ENCODE data around the gene MYBBP1A.

The MYBBP1A gene

DNA sequence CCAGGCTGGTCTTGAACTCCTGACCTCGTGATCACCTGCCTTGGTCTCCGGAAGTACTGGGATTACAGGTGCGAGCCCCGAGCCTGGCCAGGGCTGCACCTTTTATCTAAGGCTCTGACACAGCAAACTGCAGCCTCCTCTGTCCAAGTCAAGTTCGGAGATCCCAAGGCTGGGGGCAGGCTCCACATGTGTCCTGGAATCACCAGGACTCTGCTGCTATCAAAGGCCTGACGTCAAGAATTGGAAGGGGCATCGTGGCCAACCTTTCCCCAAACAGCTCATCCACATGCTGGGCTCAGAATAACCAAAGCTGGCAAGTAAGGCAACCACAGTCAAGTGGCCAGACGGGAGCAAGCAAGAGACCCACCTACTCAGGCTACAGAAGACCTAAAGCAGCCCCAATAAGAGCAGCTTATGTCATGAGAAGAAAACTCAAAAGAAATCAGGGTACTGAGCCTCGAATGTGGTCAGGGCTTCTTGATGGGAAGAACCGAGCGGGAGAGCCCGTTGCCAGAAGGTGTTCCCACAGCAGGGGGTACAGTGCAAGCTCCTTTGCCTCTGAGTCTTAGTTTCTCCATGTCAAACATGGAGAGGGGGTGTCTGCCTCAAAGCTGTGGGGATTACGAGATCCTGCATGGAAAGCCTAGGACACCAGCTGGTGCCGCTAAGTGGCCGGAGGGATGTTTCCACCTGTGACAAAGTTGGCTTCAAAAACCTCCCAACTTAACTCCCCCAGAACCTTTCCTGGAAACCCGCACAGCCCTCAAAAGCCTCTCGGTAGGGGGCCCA, 7.9 kb downstream of the MYBBP1A start:
- no peak overlapping the region for H3K27ac ChIP-seq (ENCODE audit: insufficient read depth in 1 of 2, low read depth in 1 of 2, low read length in 2 of 2, poor library complexity in 1 of 2, severe bottlenecking in 2 of 2)
- no peak for DNase-seq
- H3K4me3 ChIP-seq (ENCODE audit: control insufficient read depth in 1 of 7, extremely low read depth in 1 of 7, insufficient read depth in 4 of 7, low read depth in 2 of 7, low read length in 6 of 7) = no peak overlapping the region
- H3K27me3 ChIP-seq (replicated peaks in 2 of 5; ENCODE audit: control insufficient read depth in 4 of 5, insufficient read depth in 5 of 5, low read length in 4 of 5) = no peaks in the 10 kb centered on the region
- H3K4me1 ChIP-seq (ENCODE audit: control extremely low read depth in 1 of 4, control insufficient read depth in 4 of 4, insufficient read depth in 4 of 4, low read length in 3 of 4) = no peaks in the 10 kb centered on the region
- H3K36me3 ChIP-seq (ENCODE audit: control insufficient read depth in 4 of 4, insufficient read depth in 4 of 4, low read length in 3 of 4) = peaks cover 3 to 93% (median 71%) of the 10 kb centered on the region in 4 experiments
- ChIA-PET CTCF (interaction anchor here (1.8 to 5.4 kb wide), 2 partner anchors 10 to 20 kb away, joined by 5 to 18 read pairs; no protein-coding TSS in a partner anchor), POLR2A (interaction anchor here (0.6 kb wide), 1 partner anchor 305 kb away, joined by 3 read pairs; no protein-coding TSS in a partner anchor)
- H3K9me3 ChIP-seq (ENCODE audit: control extremely low read depth in 1 of 5, control insufficient read depth in 4 of 5, insufficient read depth in 2 of 5, low read depth in 1 of 5, low read length in 4 of 5) = no peaks in the 10 kb centered on the region
- whole genome bisulfite sequencing (ENCODE audit: insufficient coverage) = 96% methylated on average over 11 of the region's 17 CpGs

DNA sequence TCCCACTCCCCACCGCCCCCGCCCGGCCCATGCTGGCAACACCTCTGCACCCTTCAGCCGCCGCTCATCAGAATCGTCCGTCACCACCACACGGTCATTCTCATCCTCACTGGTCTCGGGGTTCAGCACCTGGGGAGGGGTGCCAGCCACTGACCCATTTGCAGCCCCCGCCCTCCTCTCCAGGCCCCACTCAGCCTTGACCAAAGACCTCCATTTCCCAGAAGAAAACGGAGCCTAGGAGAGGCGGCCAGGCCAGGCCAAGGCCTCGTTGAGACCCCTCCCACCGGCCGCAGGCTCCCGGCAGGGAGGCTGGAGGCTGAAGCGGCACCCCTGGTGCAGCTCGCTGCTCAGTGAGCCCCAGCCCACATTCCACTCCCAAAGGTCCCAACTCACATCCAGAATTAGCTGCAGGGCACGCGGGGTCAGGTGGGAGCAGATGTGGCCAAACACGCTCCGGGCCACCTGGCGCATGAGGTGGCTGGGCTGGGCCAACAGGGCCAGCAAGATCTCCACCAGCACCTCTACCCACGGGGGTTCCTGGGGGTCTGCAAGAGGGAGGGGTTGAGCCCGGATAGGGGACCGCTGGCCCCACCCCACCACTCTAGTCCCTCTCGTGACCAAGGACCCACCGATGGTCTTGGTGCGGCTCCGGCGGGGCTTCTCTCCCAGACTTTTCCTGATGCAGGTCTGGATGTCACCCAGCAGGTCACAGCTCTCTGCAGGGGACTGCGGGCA, 9.8 kb downstream of the MYBBP1A start:
- Histone ChIP-seq H3K4me1 (ENCODE audit: control extremely low read depth in 1 of 4, control insufficient read depth in 4 of 4, insufficient read depth in 4 of 4, low read length in 3 of 4) (peaks cover 0 to 13% (median 6%) of the 10 kb centered on the region in 4 experiments), H3K27me3 (replicated peaks in 2 of 5; ENCODE audit: control insufficient read depth in 4 of 5, insufficient read depth in 5 of 5, low read length in 4 of 5) (no peaks in the 10 kb centered on the region), H3K27ac (ENCODE audit: insufficient read depth in 1 of 2, low read depth in 1 of 2, low read length in 2 of 2, poor library complexity in 1 of 2, severe bottlenecking in 2 of 2) (no peak overlapping the region), H3K9me3 (ENCODE audit: control extremely low read depth in 1 of 5, control insufficient read depth in 4 of 5, insufficient read depth in 2 of 5, low read depth in 1 of 5, low read length in 4 of 5) (no peaks in the 10 kb centered on the region), H3K36me3 (ENCODE audit: control insufficient read depth in 4 of 4, insufficient read depth in 4 of 4, low read length in 3 of 4) (peaks cover 0 to 94% (median 62%) of the 10 kb centered on the region in 4 experiments), H3K4me3 (ENCODE audit: control insufficient read depth in 1 of 7, extremely low read depth in 1 of 7, insufficient read depth in 4 of 7, low read depth in 2 of 7, low read length in 6 of 7) (no peak overlapping the region)
- POLR2A ChIA-PET = no interaction called here
- DNase-seq = no peak
- CTCF ChIA-PET = interaction anchor here (0.6 to 2.5 kb wide), 3 partner anchors 16 to 504 kb away, joined by 3 to 7 read pairs (median 3); no protein-coding TSS in a partner anchor
- WGBS (ENCODE audit: insufficient coverage) = 93% methylated on average over 17 of the region's 32 CpGs

DNA sequence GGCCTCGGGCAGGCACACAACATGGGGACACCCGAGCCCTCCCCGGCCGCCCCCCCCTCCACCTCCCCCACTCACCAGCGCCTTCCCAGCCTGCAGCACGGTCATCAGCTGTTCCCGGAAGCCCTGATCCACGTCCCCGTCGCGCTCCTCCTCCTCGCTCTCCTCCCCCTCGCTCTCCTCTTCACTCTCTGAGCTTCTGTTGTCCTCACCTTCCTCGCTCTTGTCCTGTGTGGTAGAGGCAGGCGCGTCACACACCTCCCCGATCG, 10.3 kb downstream of the MYBBP1A start:
- 94% methylated on average over 14 of the region's 18 CpGs for WGBS (ENCODE audit: insufficient coverage)

DNA sequence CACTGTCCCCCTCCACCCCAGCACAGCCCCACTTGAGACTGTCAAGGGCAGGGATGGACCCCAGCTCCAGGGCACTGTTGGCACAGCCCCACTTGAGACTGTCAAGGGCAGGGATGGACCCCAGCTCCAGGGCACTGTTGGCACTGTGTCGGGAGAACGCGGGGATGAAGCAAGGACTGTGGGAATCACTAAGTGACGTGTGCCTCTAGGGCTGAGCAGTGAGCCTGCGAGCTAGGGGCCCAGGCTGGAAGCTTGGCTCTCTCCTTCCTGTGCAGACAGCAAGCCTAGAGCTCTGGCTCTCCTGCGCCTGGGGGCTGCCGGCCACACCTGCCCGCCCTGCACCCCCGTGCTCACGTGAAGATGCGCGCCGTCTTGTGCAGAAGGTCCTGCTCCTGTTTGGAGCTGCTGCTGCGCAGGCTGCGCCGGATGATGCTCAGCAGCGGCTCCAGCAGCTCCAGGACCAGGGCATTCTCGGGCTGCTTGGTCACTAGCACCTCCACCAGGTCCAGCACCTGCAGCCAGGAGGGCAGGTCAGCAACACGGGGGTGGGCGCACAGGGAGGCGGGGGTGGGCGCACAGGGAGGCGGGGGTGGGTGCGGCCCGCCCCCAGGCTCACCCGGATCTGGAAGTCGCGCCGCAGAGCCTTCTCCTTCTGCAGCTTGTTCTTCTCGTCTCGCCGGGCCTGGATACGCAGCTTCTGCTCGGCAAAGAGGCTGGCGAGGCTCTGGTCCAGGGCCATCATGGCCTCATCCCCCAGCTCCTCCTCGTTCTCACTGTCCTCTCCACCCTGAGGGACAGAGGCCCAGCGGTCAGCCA, 10.8 kb downstream of the MYBBP1A start:
- DNase-seq = no peak
- ChIA-PET POLR2A (no interaction called here), CTCF (interaction anchor here (1.0 to 4.5 kb wide), 3 partner anchors 9 to 124 kb away, joined by 3 to 19 read pairs (median 7); no protein-coding TSS in a partner anchor)
- no peaks in the 10 kb centered on the region for H3K9me3 ChIP-seq (ENCODE audit: control extremely low read depth in 1 of 5, control insufficient read depth in 4 of 5, insufficient read depth in 2 of 5, low read depth in 1 of 5, low read length in 4 of 5)
- peaks cover 0 to 17% (median 7%) of the 10 kb centered on the region in 4 experiments for H3K4me1 ChIP-seq (ENCODE audit: control extremely low read depth in 1 of 4, control insufficient read depth in 4 of 4, insufficient read depth in 4 of 4, low read length in 3 of 4)
- no peak overlapping the region for H3K27ac ChIP-seq (ENCODE audit: insufficient read depth in 1 of 2, low read depth in 1 of 2, low read length in 2 of 2, poor library complexity in 1 of 2, severe bottlenecking in 2 of 2)
- no peak overlapping the region for H3K4me3 ChIP-seq (ENCODE audit: control insufficient read depth in 1 of 7, extremely low read depth in 1 of 7, insufficient read depth in 4 of 7, low read depth in 2 of 7, low read length in 6 of 7)
- no peaks in the 10 kb centered on the region for H3K27me3 ChIP-seq (replicated peaks in 2 of 5; ENCODE audit: control insufficient read depth in 4 of 5, insufficient read depth in 5 of 5, low read length in 4 of 5)
- peaks cover 3 to 95% (median 56%) of the 10 kb centered on the region in 4 experiments for H3K36me3 ChIP-seq (ENCODE audit: control insufficient read depth in 4 of 4, insufficient read depth in 4 of 4, low read length in 3 of 4)
- WGBS (ENCODE audit: insufficient coverage) = 98% methylated on average over 31 of the region's 37 CpGs

More for the DNA sequence above, 10.3 kb downstream of the MYBBP1A start:
- POLR2A ChIA-PET = no interaction called here
- no peaks in the 10 kb centered on the region for H3K27me3 ChIP-seq (replicated peaks in 2 of 5; ENCODE audit: control insufficient read depth in 4 of 5, insufficient read depth in 5 of 5, low read length in 4 of 5)
- peaks cover 0 to 17% (median 7%) of the 10 kb centered on the region in 4 experiments for H3K4me1 ChIP-seq (ENCODE audit: control extremely low read depth in 1 of 4, control insufficient read depth in 4 of 4, insufficient read depth in 4 of 4, low read length in 3 of 4)
- CTCF ChIA-PET = interaction anchor here (2.5 kb wide), 1 partner anchor 124 kb away, joined by 7 read pairs; no protein-coding TSS in a partner anchor
- no peak overlapping the region for H3K4me3 ChIP-seq (ENCODE audit: control insufficient read depth in 1 of 7, extremely low read depth in 1 of 7, insufficient read depth in 4 of 7, low read depth in 2 of 7, low read length in 6 of 7)
- DNase-seq = no peak
- no peak overlapping the region for H3K27ac ChIP-seq (ENCODE audit: insufficient read depth in 1 of 2, low read depth in 1 of 2, low read length in 2 of 2, poor library complexity in 1 of 2, severe bottlenecking in 2 of 2)
- H3K36me3 ChIP-seq (ENCODE audit: control insufficient read depth in 4 of 4, insufficient read depth in 4 of 4, low read length in 3 of 4) = peaks cover 3 to 94% (median 58%) of the 10 kb centered on the region in 4 experiments
- H3K9me3 ChIP-seq (ENCODE audit: control extremely low read depth in 1 of 5, control insufficient read depth in 4 of 5, insufficient read depth in 2 of 5, low read depth in 1 of 5, low read length in 4 of 5) = no peaks in the 10 kb centered on the region

DNA sequence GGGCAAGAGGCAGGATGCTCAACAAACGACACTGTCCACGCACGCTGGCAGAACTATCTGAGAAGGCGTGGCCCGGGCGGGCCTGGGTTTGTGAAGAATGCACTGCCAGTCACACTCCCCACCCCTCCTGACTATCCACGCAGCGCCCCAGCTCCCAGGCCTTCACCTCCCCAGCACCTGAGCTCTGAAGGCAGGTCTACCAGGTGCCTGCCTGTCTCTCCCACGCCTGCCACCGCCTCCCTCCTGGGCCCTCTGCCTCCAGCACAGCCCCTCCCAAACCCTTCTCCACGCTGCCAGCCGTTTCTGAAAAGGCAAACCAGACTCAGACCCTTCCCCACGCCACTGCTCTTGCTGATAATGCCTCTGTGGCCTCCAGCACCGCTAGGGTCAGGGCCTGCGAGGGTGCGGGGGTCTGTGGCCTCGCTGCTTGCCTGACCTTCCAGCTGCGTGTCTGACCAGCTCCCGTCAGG, 11.6 kb downstream of the MYBBP1A start:
- no peak for DNase-seq
- ChIA-PET POLR2A (no interaction called here), CTCF (interaction anchor here (1.0 to 4.5 kb wide), 3 partner anchors 8 to 123 kb away, joined by 3 to 19 read pairs (median 7); no protein-coding TSS in a partner anchor)
- Histone ChIP-seq H3K4me1 (ENCODE audit: control extremely low read depth in 1 of 4, control insufficient read depth in 4 of 4, insufficient read depth in 4 of 4, low read length in 3 of 4) (peaks cover 0 to 21% (median 8%) of the 10 kb centered on the region in 4 experiments), H3K27ac (ENCODE audit: insufficient read depth in 1 of 2, low read depth in 1 of 2, low read length in 2 of 2, poor library complexity in 1 of 2, severe bottlenecking in 2 of 2) (no peak overlapping the region), H3K9me3 (ENCODE audit: control extremely low read depth in 1 of 5, control insufficient read depth in 4 of 5, insufficient read depth in 2 of 5, low read depth in 1 of 5, low read length in 4 of 5) (no peaks in the 10 kb centered on the region), H3K36me3 (ENCODE audit: control insufficient read depth in 4 of 4, insufficient read depth in 4 of 4, low read length in 3 of 4) (peaks cover 3 to 95% (median 54%) of the 10 kb centered on the region in 4 experiments), H3K4me3 (ENCODE audit: control insufficient read depth in 1 of 7, extremely low read depth in 1 of 7, insufficient read depth in 4 of 7, low read depth in 2 of 7, low read length in 6 of 7) (no peak overlapping the region), H3K27me3 (replicated peaks in 2 of 5; ENCODE audit: control insufficient read depth in 4 of 5, insufficient read depth in 5 of 5, low read length in 4 of 5) (no peaks in the 10 kb centered on the region)
- WGBS (ENCODE audit: insufficient coverage) = 93% methylated on average over 18 of the region's 19 CpGs

DNA sequence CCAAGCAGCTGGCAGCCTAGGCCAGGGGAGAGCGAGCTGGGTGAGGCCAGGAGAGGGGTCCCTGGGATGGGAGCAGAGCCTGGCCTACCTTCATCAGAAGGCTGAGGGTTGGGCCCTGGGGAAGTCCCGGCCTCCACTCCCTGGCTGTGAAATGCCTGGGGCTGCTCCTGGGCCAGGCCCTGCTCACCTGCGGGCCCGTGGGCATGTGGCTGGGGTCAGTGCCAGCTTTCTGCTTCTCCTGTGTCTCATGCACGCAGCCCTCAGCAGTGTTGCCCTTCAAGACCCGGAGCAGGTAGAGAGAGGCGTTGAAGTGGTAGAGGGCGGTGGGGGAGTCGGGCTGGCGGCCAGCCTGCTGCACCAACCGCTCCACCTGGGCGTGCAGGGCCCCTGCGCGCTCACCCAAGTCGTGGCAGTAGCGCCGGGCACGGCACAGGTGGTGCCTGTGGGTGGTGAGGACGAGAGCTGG, 12.4 kb downstream of the MYBBP1A start:
- ChIA-PET POLR2A (interaction anchor here (0.5 kb wide), 1 partner anchor 55 kb away, joined by 3 read pairs; no protein-coding TSS in a partner anchor), CTCF (interaction anchor here (1.5 to 4.5 kb wide), 2 partner anchors 24 to 125 kb away, joined by 7 to 19 read pairs; no protein-coding TSS in a partner anchor)
- H3K36me3 ChIP-seq (ENCODE audit: control insufficient read depth in 4 of 4, insufficient read depth in 4 of 4, low read length in 3 of 4) = peaks cover 4 to 95% (median 51%) of the 10 kb centered on the region in 4 experiments
- no peaks in the 10 kb centered on the region for H3K9me3 ChIP-seq (ENCODE audit: control extremely low read depth in 1 of 5, control insufficient read depth in 4 of 5, insufficient read depth in 2 of 5, low read depth in 1 of 5, low read length in 4 of 5)
- 95% methylated on average over 16 of the region's 19 CpGs for WGBS (ENCODE audit: insufficient coverage)
- H3K4me3 ChIP-seq (ENCODE audit: control insufficient read depth in 1 of 7, extremely low read depth in 1 of 7, insufficient read depth in 4 of 7, low read depth in 2 of 7, low read length in 6 of 7) = no peak overlapping the region
- DNase-seq = no peak
- H3K4me1 ChIP-seq (ENCODE audit: control extremely low read depth in 1 of 4, control insufficient read depth in 4 of 4, insufficient read depth in 4 of 4, low read length in 3 of 4) = peaks cover 0 to 29% (median 11%) of the 10 kb centered on the region in 4 experiments
- H3K27me3 ChIP-seq (replicated peaks in 2 of 5; ENCODE audit: control insufficient read depth in 4 of 5, insufficient read depth in 5 of 5, low read length in 4 of 5) = no peaks in the 10 kb centered on the region
- H3K27ac ChIP-seq (ENCODE audit: insufficient read depth in 1 of 2, low read depth in 1 of 2, low read length in 2 of 2, poor library complexity in 1 of 2, severe bottlenecking in 2 of 2) = no peak overlapping the region

All from common myeloid progenitor, CD34-positive (primary cell).